Right forelimb (tissue), 1 donor: ENCODE data around the gene ABCB8.

Source experiments
- DNase-seq: peaks from one replicate; pipeline ENCODE4 v3.0.0-alpha.2; 2018

The ABCB8 gene

GRCh38 chr7:151075978-151076426, 47.8 kb downstream of the ABCB8 start:
- DNase-seq = no peak

- no peak for DNase-seq
Observed at GRCh38 chr7:151076863-151077704, 48.8 kb downstream of the ABCB8 start.

GRCh38 chr7:151077705-151078232, 49.5 kb downstream of the ABCB8 start:
- no peak for DNase-seq

GRCh38 chr7:151078233-151079040, 50.2 kb downstream of the ABCB8 start:
- DNase-seq = no peak

GRCh38 chr7:151079199-151079910, 51.1 kb downstream of the ABCB8 start:
- no peak for DNase-seq

GRCh38 chr7:151080067-151080521, 51.8 kb downstream of the ABCB8 start:
- DNase-seq = no peak

GRCh38 chr7:151080522-151081169, 52.4 kb downstream of the ABCB8 start, which contains the start of gene FASTK:
FASTK (minus strand) TSS chr7:151080809; CDS start chr7:151080766, 43 bp downstream.
- peak; percentile 92 for DNase-seq

- DNase-seq = no peak
Observed at GRCh38 chr7:151081170-151082101, 53.2 kb downstream of the ABCB8 start.

- DNase-seq = no peak
Observed at GRCh38 chr7:151082141-151083070, 54.2 kb downstream of the ABCB8 start.

GRCh38 chr7:151083071-151083823, 55.0 kb downstream of the ABCB8 start, which contains the start of gene TMUB1:
TMUB1 (minus strand) TSS chr7:151083493; CDS start chr7:151082563, 930 bp downstream.
- DNase-seq = peak; percentile 83

- DNase-seq = no peak
Observed at GRCh38 chr7:151083824-151084160, 55.5 kb downstream of the ABCB8 start.

GRCh38 chr7:151085329-151085690, 57.1 kb downstream of the ABCB8 start:
- no peak for DNase-seq

GRCh38 chr7:151085691-151086620, 57.7 kb downstream of the ABCB8 start, which contains the start of gene AGAP3:
AGAP3 (plus strand) TSS chr7:151086475; CDS start chr7:151086742, 267 bp downstream.
- peak; percentile 92 for DNase-seq

GRCh38 chr7:151086802-151087244, 58.6 kb downstream of the ABCB8 start:
- DNase-seq = peak; percentile 69

GRCh38 chr7:151087245-151088018, 59.2 kb downstream of the ABCB8 start:
- peak; percentile 73 for DNase-seq

- DNase-seq = no peak
Observed at GRCh38 chr7:151088019-151088855, 60.0 kb downstream of the ABCB8 start.
